IMR-90 (cell line): ENCODE results near the gene NDUFV2. TPM values are rescaled to one million over a fixed set of nuclear protein-coding genes. Genes with fewer than 3 reads are reported as not detected.
A peak's percentile ranks its signal among the peaks of the same experiment; 100 is the strongest.

Source experiments
- ATAC-seq: fragments of 200-7000 bp; cut with Tn5 transposase; 2 replicates; pipeline ENCODE4 v1.9.1; 2020; ENCODE audit warnings: low read depth, mild to moderate bottlenecking, moderate library complexity
- BruUV-seq: library from RNA; stranded (reverse); fragments of 400-500 nt; replicated peaks from 2 replicates; lab custom pipeline; 2021; lab: Mats Ljungman, UMichigan
- CTCF ChIA-PET: fragments of 300-600 bp; formaldehyde crosslinking; extraction: SDS; loops from one replicate; lab custom pipeline; 2021; ENCODE audit warnings: antibody characterized with exemption; lab: Yijun Ruan, JAX
- POLR2A ChIA-PET: fragments of 300-600 bp; sonication (Branson Sonifier 250); formaldehyde crosslinking; loops from one replicate; lab custom pipeline; 2022; ENCODE audit warnings: antibody characterized with exemption; ENCODE audit not compliant: unreplicated experiment; lab: Charles Lee
- DNase-seq: peaks from one replicate; pipeline ENCODE4 v3.0.0; 2013
- H2AFZ ChIP-seq: replicated peaks from 2 replicates; pipeline ENCODE3; 2013; ENCODE audit warnings: low read length, mild to moderate bottlenecking; ENCODE audit not compliant: poor library complexity
- H2AK5ac ChIP-seq: 2 replicates; pipeline ENCODE4 v1.6.1; 2013; ENCODE audit warnings: low read depth, low read length, inconsistent platforms
- H2AK9ac ChIP-seq: replicated peaks from 2 replicates; pipeline ENCODE3; 2013; ENCODE audit warnings: mild to moderate bottlenecking, low read depth, low read length, moderate library complexity; ENCODE audit not compliant: poor library complexity
- H2BK120ac ChIP-seq: 2 replicates; pipeline ENCODE4 v1.6.1; 2013; ENCODE audit warnings: low read depth, low read length, inconsistent platforms
- H2BK15ac ChIP-seq: 3 replicates; pipeline ENCODE4 v1.6.1; 2013; ENCODE audit warnings: low read depth, low read length, inconsistent platforms
- H2BK20ac ChIP-seq: 2 replicates; pipeline ENCODE4 v1.6.1; 2013; ENCODE audit warnings: low read depth, mild to moderate bottlenecking, inconsistent platforms, low read length, moderate library complexity
- H2BK5ac ChIP-seq: 2 replicates; pipeline ENCODE4 v1.6.1; 2013; ENCODE audit warnings: mild to moderate bottlenecking, low read depth, low read length, inconsistent platforms; ENCODE audit not compliant: poor library complexity, severe bottlenecking
- H3K14ac ChIP-seq: replicated peaks from 2 replicates; pipeline ENCODE4 v1.6.1; 2013; ENCODE audit warnings: low read depth, low read length, inconsistent platforms
- H3K18ac ChIP-seq: 2 replicates; pipeline ENCODE4 v1.6.1; 2013; ENCODE audit warnings: low read depth, low read length, control low read depth
- H3K23ac ChIP-seq: 2 replicates; pipeline ENCODE4 v1.6.1; 2013; ENCODE audit warnings: low read depth, low read length, inconsistent platforms
- H3K27ac ChIP-seq: 2 replicates; pipeline ENCODE4 v1.5.1; 2013; ENCODE audit warnings: mild to moderate bottlenecking, control low read depth, low read length; ENCODE audit not compliant: insufficient read depth
- H3K27me3 ChIP-seq: 2 replicates; pipeline ENCODE4 v1.6.1; 2013; ENCODE audit warnings: low read length; ENCODE audit not compliant: control insufficient read depth, insufficient read depth
- H3K36me3 ChIP-seq: 2 replicates; pipeline ENCODE4 v1.6.1; 2013; ENCODE audit warnings: low read length, mixed read lengths; ENCODE audit not compliant: control insufficient read depth, insufficient read depth
- H3K4ac ChIP-seq: 2 replicates; pipeline ENCODE4 v1.6.1; 2013; ENCODE audit warnings: low read depth, low read length, inconsistent platforms
- H3K4me1 ChIP-seq: 2 replicates; pipeline ENCODE4 v1.6.1; 2013; ENCODE audit warnings: low read length, mixed read lengths; ENCODE audit not compliant: control insufficient read depth, insufficient read depth
- H3K4me2 ChIP-seq: 2 replicates; pipeline ENCODE4 v1.6.1; 2013; ENCODE audit warnings: low read depth, mild to moderate bottlenecking, control low read depth, low read length, moderate library complexity
- H3K4me3 ChIP-seq: 2 replicates; pipeline ENCODE4 v1.5.1; 2013; ENCODE audit warnings: low read depth, mild to moderate bottlenecking, control low read depth, low read length, moderate library complexity; ENCODE audit not compliant: insufficient read depth
- H3K56ac ChIP-seq: 2 replicates; pipeline ENCODE4 v1.6.1; 2013; ENCODE audit warnings: low read length, inconsistent platforms; ENCODE audit not compliant: insufficient read depth; ENCODE audit errors: extremely low read depth
- H3K79me1 ChIP-seq, 2 experiments: 2 replicates each; pipeline ENCODE4 v1.6.1; 2013; ENCODE audit warnings: low read length in 2 of 2, inconsistent platforms in 1 of 2, low read depth in 1 of 2
- H3K9ac ChIP-seq: 2 replicates; pipeline ENCODE4 v1.6.1; 2013; ENCODE audit warnings: low read depth, low read length, control low read depth
- H3K9me1 ChIP-seq: 2 replicates; pipeline ENCODE4 v1.6.1; 2013; ENCODE audit warnings: low read length, inconsistent platforms; ENCODE audit not compliant: insufficient read depth
- H3K9me3 ChIP-seq: 2 replicates; pipeline ENCODE4 v1.6.1; 2013; ENCODE audit warnings: low read length; ENCODE audit not compliant: control insufficient read depth, insufficient read depth
- H4K20me1 ChIP-seq: 2 replicates; pipeline ENCODE4 v1.6.1; 2013; ENCODE audit warnings: low read length, inconsistent platforms; ENCODE audit not compliant: insufficient read depth
- H4K5ac ChIP-seq: 2 replicates; pipeline ENCODE4 v1.6.1; 2013; ENCODE audit warnings: mild to moderate bottlenecking, low read depth, low read length, control low read depth
- H4K8ac ChIP-seq, 2 experiments: 2 replicates each; pipeline ENCODE4 v1.6.1; 2013; ENCODE audit warnings: low read depth in 2 of 2, low read length in 2 of 2, control low read depth in 1 of 2, inconsistent platforms in 1 of 2
- H4K91ac ChIP-seq: 2 replicates; pipeline ENCODE4 v1.6.1; 2013; ENCODE audit warnings: low read depth, low read length, inconsistent platforms; ENCODE audit not compliant: insufficient read depth
- CHD1 ChIP-seq: IDR thresholded peaks from 2 replicates; pipeline ENCODE4 v1.6.1; 2012; ENCODE audit warnings: low read depth, low read length, improper control_type of control experiment
- FOS ChIP-seq: fragments of 150-350 bp; IDR thresholded peaks from 2 replicates; pipeline ENCODE4 v1.6.1; 2016; ENCODE audit warnings: low read depth, low read length
- MAZ ChIP-seq: IDR thresholded peaks from 2 replicates; pipeline ENCODE4 v1.6.1; 2012; ENCODE audit warnings: low read depth, mild to moderate bottlenecking, low read length, improper control_type of control experiment, moderate library complexity, borderline replicate concordance
- SMC3 ChIP-seq: fragments of 150-350 bp; IDR thresholded peaks from 2 replicates; pipeline ENCODE4 v1.6.1; 2016; ENCODE audit warnings: low read depth, mild to moderate bottlenecking, antibody characterized with exemption, low read length, moderate library complexity
- USF2 ChIP-seq: fragments of 150-350 bp; IDR thresholded peaks from 2 replicates; pipeline ENCODE4 v1.6.1; 2017; ENCODE audit warnings: mild to moderate bottlenecking, antibody characterized with exemption, low read length, low read depth
- WGBS, 2 experiments: methylation state at CpG; one replicate each; pipeline versions ENCODE4 v1.1.5 to v1.1.7; 2013; ENCODE audit warnings: missing lambda C conversion rate in 2 of 2; ENCODE audit not compliant: insufficient read length in 1 of 2; ENCODE audit errors: extremely low coverage in 2 of 2; 5-methylcytosine and 5-hydroxymethylcytosine counted together
- dilution Hi-C: fragments of 300-500 bp; cut with HindIII; formaldehyde crosslinking; loops from one replicate; pipeline ENCODE4 v1.14.3; 2018; ENCODE audit warnings: low sequenced_read_pairs; ENCODE audit not compliant: unreplicated experiment
- in situ Hi-C: fragments of 300-500 bp; cut with MboI; formaldehyde crosslinking; loops from 3 replicates; pipeline ENCODE4 v1.14.3; 2019; ENCODE audit warnings: low sequenced_read_pairs, inconsistent platforms, mixed read lengths
- intact Hi-C: fragments of 100-400 bp; cut with micrococcal nuclease; formaldehyde crosslinking; loops from 2 replicates; pipeline ENCODE4 v1.10.0; 2022
- polyA plus RNA-seq, 3 experiments: library from polyadenylated mRNA; depleted of rRNA; stranded (reverse); fragments of >200 nt; gene quantifications; 2 replicates each; pipeline ENCODE4 v1.2.3, GENCODE V29; 2012; ENCODE audit warnings: low replicate concordance in 1 of 3
- total RNA-seq: library from RNA; depleted of rRNA; stranded (reverse); fragments of >200 nt; gene quantifications from 2 replicates; pipeline ENCODE4 v1.2.3, GENCODE V29; 2012

NDUFV2 gene
- total and polyA plus RNA-seq, 2 of the 4 experiments (the other 2 are of a cell fraction): 106 to 126 TPM

GRCh38 chr18:9068346-9068745 is 34.2 kb upstream of the NDUFV2 start:
- H3K4me1 ChIP-seq: peaks cover 2% of the 10 kb centered on the region; the same call in 1 of the 2 replicates
- in situ Hi-C loops: no loop called here
- H3K4me2 ChIP-seq: no peak overlapping the region
- H3K4ac ChIP-seq: no peak overlapping the region
- H4K91ac ChIP-seq: 0 out of 2 replicates have a peak overlapping the region, but pooled peaks have one; percentile 23
- H2BK20ac ChIP-seq: no peak overlapping the region
- intact Hi-C loops: no loop called here
- WGBS, 2 experiments: 100% methylated on average over 1 of the region's 2 CpGs; no CpG with 5 or more reads in 1 of the 2 experiments
- POLR2A ChIA-PET: no interaction called here
- no peak for DNase-seq
- H3K27me3 ChIP-seq: no peaks in the 10 kb centered on the region
- H3K18ac ChIP-seq: no peak overlapping the region
- no peak overlapping the region for H2AFZ ChIP-seq
- ATAC-seq: no peak
- no peak overlapping the region for H2AK9ac ChIP-seq
- H3K4me3 ChIP-seq: no peak overlapping the region
- H2AK5ac ChIP-seq: peak overlapping the region; percentile 10; the same call in 1 of the 2 replicates
- 0 out of 2 replicates have a peak, but pooled peaks cover 5% of the 10 kb centered on the region for H3K9me1 ChIP-seq
- H4K5ac ChIP-seq: no peak overlapping the region
- dilution Hi-C loops: no loop called here
- no peak overlapping the region for H2BK120ac ChIP-seq
- no peak overlapping the region for H3K56ac ChIP-seq
- no peak overlapping the region for H4K8ac ChIP-seq
- H3K27ac ChIP-seq: no peak overlapping the region
- CTCF ChIA-PET: no interaction called here
- TF ChIP-seq MAZ: no peak
- TF ChIP-seq CHD1: no peak
- no peak for TF ChIP-seq USF2
- TF ChIP-seq FOS: no peak
- no peak for TF ChIP-seq SMC3
- no peaks in the 10 kb centered on the region for H4K20me1 ChIP-seq
- no peaks in the 10 kb centered on the region for H3K79me1 ChIP-seq
- no peak overlapping the region for H3K9ac ChIP-seq
- no peaks in the 10 kb centered on the region for H3K9me3 ChIP-seq
- no peak overlapping the region for H2BK15ac ChIP-seq
- BruUV-seq: no TSS peak
- no peak overlapping the region for H3K23ac ChIP-seq
- no peak overlapping the region for H3K14ac ChIP-seq
- H2BK5ac ChIP-seq: no peak overlapping the region
- no peaks in the 10 kb centered on the region for H3K36me3 ChIP-seq
